Measurements from ENCODE around the gene SCML1.

SCML1 gene

GRCh38 chrX:17801431-17801830 is 64.1 kb downstream of the SCML1 start:
- no peak for DNase-seq

DNA sequence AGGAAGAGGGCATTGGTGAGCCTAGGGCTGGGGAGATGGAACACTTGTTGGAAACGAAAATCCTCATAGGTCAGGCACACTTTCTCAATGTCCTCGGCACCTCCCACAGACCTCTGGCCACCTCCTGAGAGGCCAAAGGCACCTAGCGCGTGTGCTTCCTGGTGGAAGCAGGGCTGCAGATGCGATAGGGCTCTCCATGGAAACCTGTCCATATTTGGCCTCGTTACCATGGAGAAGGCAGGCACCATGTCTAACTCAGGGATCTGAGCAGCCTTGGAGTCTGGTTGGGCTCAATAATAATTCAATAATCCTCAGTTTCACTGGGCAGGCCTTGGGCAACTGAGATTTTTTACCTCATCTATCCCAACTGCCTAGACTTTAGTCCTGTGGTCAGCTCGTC is 65.5 kb downstream of the SCML1 start:
- no peak for DNase-seq

GRCh38 chrX:17803449-17803848 is 66.2 kb downstream of the SCML1 start:
- DNase-seq: no peak

Data from 8988T (cell line).